Upper lobe of left lung (tissue), 6 donors: ENCODE measurements around the gene RIPOR2. TPM values are rescaled to one million over a fixed set of nuclear protein-coding genes. Genes with fewer than 3 reads are reported as not detected.

Experiments
- ATAC-seq, 2 donors: fragments of 200-7000 bp; cut with Tn5 transposase; one replicate each; pipeline ENCODE4 v1.9.1; 2022; ENCODE audit warnings: mild to moderate bottlenecking in 2 of 2, moderate library complexity in 2 of 2; ENCODE audit not compliant: low FRiP score in 2 of 2
- DNase-seq, 2 donors: peaks; one replicate each; pipeline ENCODE4 v3.0.0-alpha.2; 2019 to 2020
- H3K27ac ChIP-seq, 4 donors: fragments of 200-600 bp; sonication (generic); one replicate each; pipeline ENCODE4 v1.5.1; 2016 to 2019
- H3K27me3 ChIP-seq, 4 donors: fragments of 200-600 bp; sonication (generic); one replicate each; pipeline ENCODE4 v1.5.1; 2017 to 2019
- H3K36me3 ChIP-seq, 4 donors: fragments of 200-600 bp; sonication (generic); one replicate each; pipeline ENCODE4 v1.5.1; 2016 to 2019
- H3K4me1 ChIP-seq, 4 donors: fragments of 200-600 bp; sonication (generic); one replicate each; pipeline ENCODE4 v1.5.1; 2018 to 2019
- H3K4me3 ChIP-seq, 4 donors: fragments of 200-600 bp; sonication (generic); one replicate each; pipeline ENCODE4 v1.5.1; 2017 to 2019; ENCODE audit warnings: mild to moderate bottlenecking in 2 of 4, moderate library complexity in 1 of 4
- H3K9me3 ChIP-seq, 4 donors: fragments of 200-600 bp; sonication (generic); one replicate each; pipeline ENCODE4 v1.5.1; 2018 to 2019
- EP300 ChIP-seq, 4 donors: sonication (generic); formaldehyde crosslinking; IDR thresholded peaks; one replicate each; pipeline ENCODE4 v1.5.1; 2017; ENCODE audit warnings: antibody characterized with exemption in 4 of 4, control low read depth in 2 of 4
- POLR2A ChIP-seq, 4 donors: fragments of 450-650 bp; IDR thresholded peaks; one replicate each; pipeline ENCODE4 v1.5.1; 2016 to 2017; ENCODE audit warnings: antibody characterized with exemption in 4 of 4, mild to moderate bottlenecking in 2 of 4
- POLR2AphosphoS5 ChIP-seq, 2 donors: sonication (generic); formaldehyde crosslinking; IDR thresholded peaks; one replicate each; pipeline ENCODE4 v1.5.1; 2017; ENCODE audit warnings: antibody characterized with exemption in 2 of 2
- WGBS, 2 donors: methylation state at CpG; one replicate each; pipeline ENCODE4 v1.1.5; 2017 to 2018; 5-methylcytosine and 5-hydroxymethylcytosine counted together
- total RNA-seq, 6 donors: library from RNA; depleted of rRNA in 4 of 6; stranded (reverse); fragments of >200 nt in 4 of 6; gene quantifications; one replicate each; pipeline versions ENCODE4 v1.1.0 to v1.2.1, GENCODE V29; 2016 to 2021
- TF ChIP-seq, protein P1 (sequence below), 6 experiments: fragments of 450-650 bp in 4 of 6; fragments of 200-600 bp in 2 of 6; sonication (generic) in 2 of 6; IDR thresholded peaks; one replicate each; pipeline ENCODE4 v1.5.1; 2016 to 2019; ENCODE audit warnings: antibody characterized with exemption in 6 of 6
- donor health status: DM: no; HTN: no; CAD: no; lungs with moderate emphysema.
- donor health status: DM: no; HTN: yes; CAD: no; lungs with severe emphysema.

The RIPOR2 gene
- total RNA-seq, 6 donors from 2014 or later: 25.3 to 67.1 (median 48.3) TPM

DNA sequence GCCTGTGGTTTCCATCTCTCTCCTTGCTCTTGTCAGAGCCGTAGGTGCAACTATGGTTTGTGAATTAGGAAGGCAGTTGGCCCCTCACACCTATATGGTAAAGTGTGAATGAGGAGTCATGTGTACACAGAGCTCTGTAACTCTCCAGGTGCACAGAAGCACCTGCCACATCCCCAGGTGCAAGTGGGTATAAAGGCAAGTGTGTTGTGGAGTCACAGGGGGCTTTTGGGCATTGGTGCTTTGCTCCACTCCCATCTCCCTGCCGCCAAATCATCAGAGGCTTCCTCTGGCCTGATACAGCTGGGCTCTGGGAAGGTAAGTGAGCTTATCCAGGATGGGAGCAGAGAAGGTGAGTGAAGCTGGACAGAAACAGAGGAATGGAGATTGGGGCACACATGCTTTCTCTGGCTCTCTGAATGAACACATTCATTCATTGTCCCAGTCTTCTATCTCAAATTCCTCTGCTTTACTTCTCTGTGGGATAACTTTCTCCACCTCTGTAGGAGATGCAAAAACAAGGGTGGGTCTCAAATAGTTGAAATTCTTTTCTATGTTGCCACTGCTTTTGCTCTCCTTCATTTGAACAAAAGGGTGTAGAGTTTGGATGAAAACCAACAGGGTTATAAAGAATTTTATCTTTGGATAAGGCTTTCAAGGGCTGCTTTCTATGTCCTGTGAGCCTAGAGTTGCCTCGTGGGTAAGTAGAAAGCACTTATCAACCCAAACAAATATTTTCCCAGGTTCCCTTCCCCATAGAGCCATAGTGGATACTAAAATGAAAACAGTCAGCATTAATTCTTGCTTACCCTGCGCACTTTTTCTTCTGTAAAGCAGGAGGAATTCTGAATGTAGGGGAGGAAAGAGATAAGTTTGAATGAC is 45.0 kb upstream of the RIPOR2 start:
- no peak for TF ChIP-seq EP300 (IDR thresholded peaks at IDR 0.05)
- no peak for TF ChIP-seq POLR2AphosphoS5 (IDR thresholded peaks at IDR 0.05)
- TF ChIP-seq POLR2A (IDR thresholded peaks at IDR 0.05): no peak
- TF ChIP-seq, protein P1, sequence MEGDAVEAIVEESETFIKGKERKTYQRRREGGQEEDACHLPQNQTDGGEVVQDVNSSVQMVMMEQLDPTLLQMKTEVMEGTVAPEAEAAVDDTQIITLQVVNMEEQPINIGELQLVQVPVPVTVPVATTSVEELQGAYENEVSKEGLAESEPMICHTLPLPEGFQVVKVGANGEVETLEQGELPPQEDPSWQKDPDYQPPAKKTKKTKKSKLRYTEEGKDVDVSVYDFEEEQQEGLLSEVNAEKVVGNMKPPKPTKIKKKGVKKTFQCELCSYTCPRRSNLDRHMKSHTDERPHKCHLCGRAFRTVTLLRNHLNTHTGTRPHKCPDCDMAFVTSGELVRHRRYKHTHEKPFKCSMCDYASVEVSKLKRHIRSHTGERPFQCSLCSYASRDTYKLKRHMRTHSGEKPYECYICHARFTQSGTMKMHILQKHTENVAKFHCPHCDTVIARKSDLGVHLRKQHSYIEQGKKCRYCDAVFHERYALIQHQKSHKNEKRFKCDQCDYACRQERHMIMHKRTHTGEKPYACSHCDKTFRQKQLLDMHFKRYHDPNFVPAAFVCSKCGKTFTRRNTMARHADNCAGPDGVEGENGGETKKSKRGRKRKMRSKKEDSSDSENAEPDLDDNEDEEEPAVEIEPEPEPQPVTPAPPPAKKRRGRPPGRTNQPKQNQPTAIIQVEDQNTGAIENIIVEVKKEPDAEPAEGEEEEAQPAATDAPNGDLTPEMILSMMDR (IDR thresholded peaks at IDR 0.05): no peak
- DNase-seq: no peak

DNA sequence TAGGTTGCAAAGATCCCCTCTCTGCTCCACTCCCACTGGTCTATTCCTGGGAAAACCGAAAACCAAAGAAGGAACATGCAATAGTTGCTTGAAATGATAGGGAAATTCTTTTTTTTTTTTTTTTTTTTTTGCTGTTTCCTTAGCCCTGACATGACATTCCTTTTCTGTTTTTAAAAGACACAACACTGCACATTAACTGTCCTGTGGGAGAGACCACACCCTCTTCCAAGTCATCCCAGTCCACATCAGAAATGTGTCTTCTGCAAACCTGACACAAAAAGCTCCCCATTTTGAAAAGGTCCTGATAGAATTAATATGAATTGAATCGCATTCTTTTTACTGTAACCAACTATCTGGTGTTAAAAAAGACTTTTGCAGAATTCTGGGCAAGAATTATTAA is 43.4 kb upstream of the RIPOR2 start:
- peaks cover 0 to 9% (median 2%) of the 10 kb centered on the region in 4 donors for H3K4me1 ChIP-seq
- H3K27me3 ChIP-seq: no peaks in the 10 kb centered on the region
- H3K36me3 ChIP-seq: no peaks in the 10 kb centered on the region
- ATAC-seq: no peak
- H3K9me3 ChIP-seq: no peaks in the 10 kb centered on the region
- TF ChIP-seq POLR2A (IDR thresholded peaks at IDR 0.05) (no peak), EP300 (IDR thresholded peaks at IDR 0.05) (no peak), POLR2AphosphoS5 (IDR thresholded peaks at IDR 0.05) (no peak)
- TF ChIP-seq, protein P1 (IDR thresholded peaks at IDR 0.05): no peak
- no peak overlapping the region for H3K27ac ChIP-seq
- no peak overlapping the region for H3K4me3 ChIP-seq
- WGBS, 2 donors: 91 to 92% methylated on average over 2 of the region's 2 CpGs
- no peak for DNase-seq

More for the DNA sequence above, 45.0 kb upstream of the RIPOR2 start:
- H3K27me3 ChIP-seq: no peaks in the 10 kb centered on the region
- no peaks in the 10 kb centered on the region for H3K9me3 ChIP-seq
- H3K27ac ChIP-seq: peak overlapping the region; percentile 26 to 52 (median 47)
- peaks cover 0 to 9% (median 2%) of the 10 kb centered on the region in 4 donors for H3K4me1 ChIP-seq
- no peaks in the 10 kb centered on the region for H3K36me3 ChIP-seq
- peak; percentile 48 to 77 for ATAC-seq
- WGBS, 2 donors: 61 to 72% methylated on average over 4 of the region's 4 CpGs
- H3K4me3 ChIP-seq: no peak overlapping the region

DNA sequence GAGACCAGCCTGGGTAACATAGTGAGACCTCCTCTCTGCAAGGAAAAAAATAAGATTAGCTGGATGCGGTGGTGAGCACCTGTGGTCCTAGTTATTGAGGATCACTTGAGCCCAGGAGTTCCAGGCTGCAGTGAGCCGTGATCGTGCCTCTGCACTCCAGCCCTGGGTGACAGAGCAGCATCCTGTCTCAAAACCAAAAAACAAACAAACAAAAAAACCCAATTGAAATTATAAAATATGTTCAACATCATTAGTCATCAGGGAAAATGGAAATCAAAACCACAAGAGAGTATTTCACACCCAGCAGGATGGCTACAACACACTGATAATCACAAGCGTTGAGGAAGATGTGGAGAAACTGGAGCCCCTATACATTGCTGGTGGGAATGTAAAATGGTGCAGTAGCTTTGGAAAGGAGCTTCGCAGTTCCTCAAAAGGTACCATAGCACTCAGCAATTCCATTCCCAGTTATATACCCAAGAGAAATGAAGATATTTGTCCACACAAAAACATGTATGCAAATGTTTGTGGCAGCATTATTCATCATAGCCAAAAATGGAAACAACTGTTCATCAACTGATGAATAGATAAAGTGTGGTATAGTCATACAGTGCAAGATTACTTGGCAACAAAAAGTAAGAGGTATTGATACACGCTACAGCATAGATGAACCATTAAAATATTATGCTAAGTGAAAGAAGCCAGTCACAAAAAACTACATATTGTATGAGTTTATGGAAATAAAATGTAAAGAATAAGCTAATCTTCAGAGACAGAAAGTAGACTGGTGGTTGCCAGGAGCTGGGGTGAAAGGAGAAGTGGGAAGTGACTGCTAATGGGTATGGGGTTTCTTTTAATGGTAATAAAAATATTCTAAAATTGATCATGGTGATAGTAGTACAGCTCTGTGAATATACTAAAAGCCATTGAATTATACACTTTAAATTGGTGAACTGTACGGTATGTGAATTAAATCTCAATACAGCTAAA is 38.7 kb upstream of the RIPOR2 start:
- 84% methylated on average over 7 of the region's 7 CpGs for WGBS, 2 donors
- no peak overlapping the region for H3K27ac ChIP-seq
- no peaks in the 10 kb centered on the region for H3K27me3 ChIP-seq
- no peaks in the 10 kb centered on the region for H3K4me1 ChIP-seq
- no peak overlapping the region for H3K4me3 ChIP-seq
- no peaks in the 10 kb centered on the region for H3K9me3 ChIP-seq
- DNase-seq: no peak
- H3K36me3 ChIP-seq: no peaks in the 10 kb centered on the region
- no peak for ATAC-seq
- TF ChIP-seq POLR2A (IDR thresholded peaks at IDR 0.05): no peak
- TF ChIP-seq, protein P1 (IDR thresholded peaks at IDR 0.05): no peak
- no peak for TF ChIP-seq POLR2AphosphoS5 (IDR thresholded peaks at IDR 0.05)

DNA sequence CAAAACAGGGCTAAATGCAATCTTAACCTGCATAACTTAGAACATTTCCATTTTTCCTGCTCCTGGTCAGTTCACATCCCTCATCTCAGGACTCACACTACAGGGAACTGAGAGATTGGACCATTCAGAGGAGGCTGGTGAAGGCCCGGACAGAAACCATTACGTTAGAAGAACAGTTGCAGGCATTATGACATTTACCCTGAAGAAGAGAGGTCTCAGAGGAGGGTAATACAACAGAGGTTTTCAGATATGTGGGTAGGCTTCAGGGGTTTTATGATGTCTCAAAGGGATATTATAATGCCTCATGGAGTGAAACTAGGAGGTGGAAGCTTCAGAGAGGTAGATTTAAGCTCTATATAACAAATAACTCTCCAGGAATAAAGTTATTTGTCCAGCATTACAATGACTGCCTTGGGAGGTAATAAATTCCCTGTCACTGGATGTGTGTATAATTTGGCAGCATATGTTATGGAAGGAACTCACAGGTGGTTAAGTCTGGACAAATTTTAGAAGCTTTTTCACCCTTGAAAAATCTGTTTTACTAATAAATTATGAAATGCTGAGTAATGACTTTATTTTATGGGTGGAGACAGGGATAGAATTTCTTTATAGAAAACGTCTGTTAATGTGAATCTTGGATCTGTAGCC is 36.7 kb upstream of the RIPOR2 start:
- WGBS, 2 donors: 76 to 79% methylated on average over 3 of the region's 3 CpGs
- H3K9me3 ChIP-seq: no peaks in the 10 kb centered on the region
- H3K4me1 ChIP-seq: no peaks in the 10 kb centered on the region
- H3K4me3 ChIP-seq: no peak overlapping the region
- no peaks in the 10 kb centered on the region for H3K27me3 ChIP-seq
- no peaks in the 10 kb centered on the region for H3K36me3 ChIP-seq
- DNase-seq: no peak
- ATAC-seq: no peak
- H3K27ac ChIP-seq: no peak overlapping the region
- TF ChIP-seq POLR2AphosphoS5 (IDR thresholded peaks at IDR 0.05): no peak
- no peak for TF ChIP-seq EP300 (IDR thresholded peaks at IDR 0.05)
- no peak for TF ChIP-seq POLR2A (IDR thresholded peaks at IDR 0.05)
- TF ChIP-seq, protein P1 (IDR thresholded peaks at IDR 0.05): no peak
